Hematopoietic multipotent progenitor cell treated with erythropoietin and hydrocortisone succinate and interleukin-3 and kit ligand, for 15 days (in vitro differentiated cells): ENCODE measurements around the gene LXN.

Experiments used
- DNase-seq: peaks from one replicate; pipeline ENCODE4 v3.0.0-alpha.2; 2015; ENCODE audit warnings: low spot score

LXN gene

DNA sequence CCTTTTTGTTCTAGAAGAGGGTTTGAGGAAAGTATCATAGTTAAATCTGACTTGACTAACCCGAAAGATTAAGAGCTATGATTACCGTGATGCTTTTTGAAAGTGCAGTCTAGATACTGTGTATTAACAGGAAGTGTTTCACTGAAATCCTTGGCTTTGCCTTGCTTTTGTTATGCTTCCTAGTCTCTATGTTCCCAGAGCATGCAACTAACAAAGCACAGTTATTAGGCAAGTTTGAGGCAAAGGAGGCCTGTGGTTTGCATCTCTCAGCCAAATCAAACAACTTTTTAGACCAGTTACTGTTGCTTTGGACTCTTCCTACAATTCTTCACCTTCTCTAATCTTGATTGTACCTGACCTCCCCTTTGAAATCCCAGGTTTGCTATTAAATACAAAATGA lies 3.9 kb downstream of the LXN start:
- DNase-seq: no peak

GRCh38 chr3:158666416-158666815 lies 6.0 kb downstream of the LXN start:
- no peak for DNase-seq

DNA sequence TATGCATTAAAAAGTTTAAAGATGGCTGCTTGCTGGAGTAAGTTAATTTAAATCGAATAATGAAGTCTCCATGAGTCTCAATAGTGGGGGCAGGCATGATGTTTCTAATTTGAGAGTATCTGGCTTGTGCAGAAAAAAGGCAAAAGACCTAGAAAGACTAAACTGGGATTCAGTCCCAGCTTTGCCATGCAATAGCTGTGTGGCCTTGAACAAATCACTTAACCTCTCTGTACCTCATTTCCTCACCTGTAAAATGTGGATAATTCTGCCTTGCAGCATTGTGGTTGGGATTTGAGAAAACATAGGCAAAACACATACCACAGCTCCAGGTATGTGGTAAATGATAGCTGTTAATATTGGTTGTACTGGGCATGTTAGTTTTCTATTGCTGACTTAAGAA lies 8.6 kb downstream of the LXN start:
- no peak for DNase-seq

DNA sequence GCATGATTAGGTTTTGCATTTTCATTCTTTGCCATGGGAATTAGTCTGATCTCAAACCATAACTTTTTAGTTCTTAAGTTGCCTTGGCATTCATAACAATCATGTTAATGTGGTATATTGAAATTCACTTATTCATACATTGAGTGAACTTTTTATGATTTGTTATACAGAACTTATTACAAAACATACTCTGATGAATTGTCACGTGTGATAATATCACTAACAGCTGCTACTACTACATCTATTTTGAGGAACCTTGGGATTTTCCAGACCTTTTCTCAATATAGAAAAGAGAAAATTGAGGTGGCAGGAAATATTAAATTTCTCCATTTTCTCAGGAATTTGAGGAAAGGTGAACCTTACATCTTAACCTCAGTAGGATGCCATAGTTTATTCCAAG lies 9.2 kb downstream of the LXN start:
- DNase-seq: no peak

- no peak for DNase-seq
Observed at GRCh38 chr3:158660711-158661110, 11.7 kb downstream of the LXN start.

- peak; percentile 82 for DNase-seq
Observed at GRCh38 chr3:158659454-158660237, 12.8 kb downstream of the LXN start.

- no peak for DNase-seq
Observed at GRCh38 chr3:158658889-158659288, 13.6 kb downstream of the LXN start.

- DNase-seq: no peak
Observed at GRCh38 chr3:158652463-158652862, 20.0 kb downstream of the LXN start.

GRCh38 chr3:158651192-158651591 lies 21.3 kb downstream of the LXN start:
- no peak for DNase-seq

DNA sequence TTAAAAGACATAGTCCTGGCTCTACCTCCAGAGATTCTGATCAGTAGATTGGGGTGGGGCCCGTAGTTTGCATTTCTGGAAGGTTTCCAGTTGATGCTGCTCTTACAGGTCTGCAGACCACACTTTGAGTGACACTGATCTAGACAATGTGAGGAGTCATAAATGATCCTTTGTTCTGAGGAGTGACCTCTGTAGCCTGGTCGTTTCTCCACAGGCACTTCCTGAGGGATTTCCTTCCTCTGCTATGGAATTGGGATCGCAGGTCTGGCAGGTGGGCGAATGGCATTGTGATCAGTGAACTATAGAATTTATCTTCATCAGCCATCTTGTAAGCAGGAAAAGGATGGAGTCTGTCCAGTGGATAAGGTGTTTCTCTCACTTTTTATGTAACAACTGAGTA lies 22.7 kb downstream of the LXN start:
- no peak for DNase-seq

- peak; percentile 95 for DNase-seq
Observed at GRCh38 chr3:158644345-158644908, 28.0 kb downstream of the LXN start, which contains the start of gene GFM1. GFM1 (plus strand) TSS chr3:158644527; CDS start chr3:158644635, 108 bp downstream.

DNA sequence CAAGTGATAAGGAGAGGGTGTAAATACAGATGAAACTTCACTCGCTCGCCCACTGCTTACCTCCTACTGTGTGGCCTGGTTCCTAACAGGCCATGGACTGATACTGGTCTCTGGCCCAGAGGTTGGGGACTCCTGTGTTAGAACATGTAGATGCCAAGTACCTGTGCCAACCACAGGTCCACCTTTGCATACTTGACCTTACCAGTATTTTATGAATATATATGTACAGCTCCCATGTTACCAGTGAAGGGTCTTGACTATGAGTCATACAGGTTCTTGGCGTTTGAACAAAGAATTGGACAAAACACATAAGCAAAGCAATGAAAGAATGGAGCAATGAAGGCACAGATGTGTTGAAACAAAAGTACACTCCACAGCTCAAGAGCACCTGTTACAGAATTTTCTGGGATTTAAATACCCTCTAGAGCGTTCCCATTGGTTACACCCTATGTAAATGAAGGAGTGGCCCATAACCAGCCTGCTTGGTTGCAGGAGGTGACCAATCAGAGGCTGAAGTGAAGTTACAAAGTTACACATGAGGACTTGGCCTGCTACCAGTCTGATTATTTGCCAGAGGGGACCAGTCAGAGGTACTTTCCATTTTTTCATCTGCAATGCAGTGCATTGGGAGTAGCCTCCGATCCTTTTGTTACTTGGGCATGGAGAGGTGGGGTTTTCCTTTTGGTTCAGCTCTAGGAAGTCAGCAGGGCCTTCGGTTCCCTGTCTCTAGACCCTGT lies 29.8 kb downstream of the LXN start:
- no peak for DNase-seq

- DNase-seq: no peak
Observed at GRCh38 chr3:158642005-158642404, 30.4 kb downstream of the LXN start.

DNA sequence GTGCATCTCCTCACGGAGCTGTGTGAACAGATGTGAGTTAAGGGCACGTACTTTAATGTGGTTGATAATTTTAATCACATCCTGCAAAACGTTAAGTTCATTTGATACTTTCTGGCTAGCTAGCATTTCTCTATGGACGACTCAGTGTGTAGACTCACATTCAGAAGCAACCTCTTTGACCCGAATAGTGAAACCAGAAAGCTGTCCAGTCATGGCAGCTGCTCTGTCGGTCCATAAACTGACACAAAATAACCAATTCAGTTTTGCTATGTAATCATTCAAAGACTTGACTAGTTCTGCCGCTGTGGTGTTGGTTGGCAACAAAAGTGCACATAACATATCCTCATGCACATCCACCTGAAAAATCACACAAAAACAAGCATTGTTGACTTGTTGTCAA lies 31.8 kb downstream of the LXN start:
- DNase-seq: no peak

- DNase-seq: no peak
Observed at GRCh38 chr3:158631981-158632380, 40.5 kb downstream of the LXN start.

- no peak for DNase-seq
Observed at GRCh38 chr3:158625881-158626280, 46.6 kb downstream of the LXN start.

GRCh38 chr3:158617982-158618875 lies 54.2 kb downstream of the LXN start:
- DNase-seq: no peak
